IMR-90 (cell line): ENCODE data around the gene ZFPM1. TPM values are rescaled to one million over a fixed set of nuclear protein-coding genes. Genes with fewer than 3 reads are reported as not detected.

Experiments used
- ATAC-seq: fragments of 200-7000 bp; cut with Tn5 transposase; 2 replicates; pipeline ENCODE4 v1.9.1; 2020; ENCODE audit warnings: low read depth, mild to moderate bottlenecking, moderate library complexity
- BruUV-seq: library from RNA; stranded (reverse); fragments of 400-500 nt; replicated peaks from 2 replicates; lab custom pipeline; 2021; lab: Mats Ljungman, UMichigan
- CTCF ChIA-PET: fragments of 300-600 bp; formaldehyde crosslinking; extraction: SDS; loops from one replicate; lab custom pipeline; 2021; ENCODE audit warnings: antibody characterized with exemption; lab: Yijun Ruan, JAX
- POLR2A ChIA-PET: fragments of 300-600 bp; sonication (Branson Sonifier 250); formaldehyde crosslinking; loops from one replicate; lab custom pipeline; 2022; ENCODE audit warnings: antibody characterized with exemption; ENCODE audit not compliant: unreplicated experiment; lab: Charles Lee
- DNase-seq: peaks from one replicate; pipeline ENCODE4 v3.0.0; 2013
- H2AFZ ChIP-seq: replicated peaks from 2 replicates; pipeline ENCODE3; 2013; ENCODE audit warnings: low read length, mild to moderate bottlenecking; ENCODE audit not compliant: poor library complexity
- H2AK5ac ChIP-seq: 2 replicates; pipeline ENCODE4 v1.6.1; 2013; ENCODE audit warnings: low read depth, low read length, inconsistent platforms
- H2AK9ac ChIP-seq: replicated peaks from 2 replicates; pipeline ENCODE3; 2013; ENCODE audit warnings: mild to moderate bottlenecking, low read depth, low read length, moderate library complexity; ENCODE audit not compliant: poor library complexity
- H2BK120ac ChIP-seq: 2 replicates; pipeline ENCODE4 v1.6.1; 2013; ENCODE audit warnings: low read depth, low read length, inconsistent platforms
- H2BK15ac ChIP-seq: 3 replicates; pipeline ENCODE4 v1.6.1; 2013; ENCODE audit warnings: low read depth, low read length, inconsistent platforms
- H2BK20ac ChIP-seq: 2 replicates; pipeline ENCODE4 v1.6.1; 2013; ENCODE audit warnings: low read depth, mild to moderate bottlenecking, inconsistent platforms, low read length, moderate library complexity
- H2BK5ac ChIP-seq: 2 replicates; pipeline ENCODE4 v1.6.1; 2013; ENCODE audit warnings: mild to moderate bottlenecking, low read depth, low read length, inconsistent platforms; ENCODE audit not compliant: poor library complexity, severe bottlenecking
- H3K14ac ChIP-seq: replicated peaks from 2 replicates; pipeline ENCODE4 v1.6.1; 2013; ENCODE audit warnings: low read depth, low read length, inconsistent platforms
- H3K18ac ChIP-seq: 2 replicates; pipeline ENCODE4 v1.6.1; 2013; ENCODE audit warnings: low read depth, low read length, control low read depth
- H3K23ac ChIP-seq: 2 replicates; pipeline ENCODE4 v1.6.1; 2013; ENCODE audit warnings: low read depth, low read length, inconsistent platforms
- H3K27ac ChIP-seq: 2 replicates; pipeline ENCODE4 v1.5.1; 2013; ENCODE audit warnings: mild to moderate bottlenecking, control low read depth, low read length; ENCODE audit not compliant: insufficient read depth
- H3K27me3 ChIP-seq: 2 replicates; pipeline ENCODE4 v1.6.1; 2013; ENCODE audit warnings: low read length; ENCODE audit not compliant: control insufficient read depth, insufficient read depth
- H3K36me3 ChIP-seq: 2 replicates; pipeline ENCODE4 v1.6.1; 2013; ENCODE audit warnings: low read length, mixed read lengths; ENCODE audit not compliant: control insufficient read depth, insufficient read depth
- H3K4ac ChIP-seq: 2 replicates; pipeline ENCODE4 v1.6.1; 2013; ENCODE audit warnings: low read depth, low read length, inconsistent platforms
- H3K4me1 ChIP-seq: 2 replicates; pipeline ENCODE4 v1.6.1; 2013; ENCODE audit warnings: low read length, mixed read lengths; ENCODE audit not compliant: control insufficient read depth, insufficient read depth
- H3K4me2 ChIP-seq: 2 replicates; pipeline ENCODE4 v1.6.1; 2013; ENCODE audit warnings: low read depth, mild to moderate bottlenecking, control low read depth, low read length, moderate library complexity
- H3K4me3 ChIP-seq: 2 replicates; pipeline ENCODE4 v1.5.1; 2013; ENCODE audit warnings: low read depth, mild to moderate bottlenecking, control low read depth, low read length, moderate library complexity; ENCODE audit not compliant: insufficient read depth
- H3K56ac ChIP-seq: 2 replicates; pipeline ENCODE4 v1.6.1; 2013; ENCODE audit warnings: low read length, inconsistent platforms; ENCODE audit not compliant: insufficient read depth; ENCODE audit errors: extremely low read depth
- H3K79me1 ChIP-seq, 2 experiments: 2 replicates each; pipeline ENCODE4 v1.6.1; 2013; ENCODE audit warnings: low read length in 2 of 2, inconsistent platforms in 1 of 2, low read depth in 1 of 2
- H3K9ac ChIP-seq: 2 replicates; pipeline ENCODE4 v1.6.1; 2013; ENCODE audit warnings: low read depth, low read length, control low read depth
- H3K9me1 ChIP-seq: 2 replicates; pipeline ENCODE4 v1.6.1; 2013; ENCODE audit warnings: low read length, inconsistent platforms; ENCODE audit not compliant: insufficient read depth
- H3K9me3 ChIP-seq: 2 replicates; pipeline ENCODE4 v1.6.1; 2013; ENCODE audit warnings: low read length; ENCODE audit not compliant: control insufficient read depth, insufficient read depth
- H4K20me1 ChIP-seq: 2 replicates; pipeline ENCODE4 v1.6.1; 2013; ENCODE audit warnings: low read length, inconsistent platforms; ENCODE audit not compliant: insufficient read depth
- H4K5ac ChIP-seq: 2 replicates; pipeline ENCODE4 v1.6.1; 2013; ENCODE audit warnings: mild to moderate bottlenecking, low read depth, low read length, control low read depth
- H4K8ac ChIP-seq, 2 experiments: 2 replicates each; pipeline ENCODE4 v1.6.1; 2013; ENCODE audit warnings: low read depth in 2 of 2, low read length in 2 of 2, control low read depth in 1 of 2, inconsistent platforms in 1 of 2
- H4K91ac ChIP-seq: 2 replicates; pipeline ENCODE4 v1.6.1; 2013; ENCODE audit warnings: low read depth, low read length, inconsistent platforms; ENCODE audit not compliant: insufficient read depth
- CEBPB ChIP-seq: IDR thresholded peaks from 2 replicates; pipeline ENCODE4 v1.6.1; 2012; ENCODE audit warnings: low read depth, low read length, improper control_type of control experiment
- CHD1 ChIP-seq: IDR thresholded peaks from 2 replicates; pipeline ENCODE4 v1.6.1; 2012; ENCODE audit warnings: low read depth, low read length, improper control_type of control experiment
- MAFK ChIP-seq: IDR thresholded peaks from 2 replicates; pipeline ENCODE4 v1.6.1; 2012; ENCODE audit warnings: low read depth, low read length, improper control_type of control experiment
- MXI1 ChIP-seq: IDR thresholded peaks from 2 replicates; pipeline ENCODE4 v1.6.1; 2012; ENCODE audit warnings: low read depth, mild to moderate bottlenecking, low read length, moderate library complexity, borderline replicate concordance
- POLR2A ChIP-seq: IDR thresholded peaks from 2 replicates; pipeline ENCODE4 v1.6.1; 2012; ENCODE audit warnings: mild to moderate bottlenecking, low read depth, low read length
- RCOR1 ChIP-seq: IDR thresholded peaks from 2 replicates; pipeline ENCODE4 v1.6.1; 2012; ENCODE audit warnings: mild to moderate bottlenecking, low read length, improper control_type of control experiment; ENCODE audit not compliant: insufficient replicate concordance
- RFX5 ChIP-seq: IDR thresholded peaks from 2 replicates; pipeline ENCODE4 v1.8.0; 2012; ENCODE audit warnings: low read depth, mild to moderate bottlenecking, low read length, moderate library complexity
- WGBS, 2 experiments: methylation state at CpG; one replicate each; pipeline versions ENCODE4 v1.1.5 to v1.1.7; 2013; ENCODE audit warnings: missing lambda C conversion rate in 2 of 2; ENCODE audit not compliant: insufficient read length in 1 of 2; ENCODE audit errors: extremely low coverage in 2 of 2; 5-methylcytosine and 5-hydroxymethylcytosine counted together
- dilution Hi-C: fragments of 300-500 bp; cut with HindIII; formaldehyde crosslinking; loops from one replicate; pipeline ENCODE4 v1.14.3; 2018; ENCODE audit warnings: low sequenced_read_pairs; ENCODE audit not compliant: unreplicated experiment
- in situ Hi-C: fragments of 300-500 bp; cut with MboI; formaldehyde crosslinking; loops from 3 replicates; pipeline ENCODE4 v1.14.3; 2019; ENCODE audit warnings: low sequenced_read_pairs, inconsistent platforms, mixed read lengths
- intact Hi-C: fragments of 100-400 bp; cut with micrococcal nuclease; formaldehyde crosslinking; loops from 2 replicates; pipeline ENCODE4 v1.10.0; 2022
- polyA plus RNA-seq, 3 experiments: library from polyadenylated mRNA; depleted of rRNA; stranded (reverse); fragments of >200 nt; gene quantifications; 2 replicates each; pipeline ENCODE4 v1.2.3, GENCODE V29; 2012; ENCODE audit warnings: low replicate concordance in 1 of 3
- total RNA-seq: library from RNA; depleted of rRNA; stranded (reverse); fragments of >200 nt; gene quantifications from 2 replicates; pipeline ENCODE4 v1.2.3, GENCODE V29; 2012
- TF ChIP-seq, protein P1 (sequence below): fragments of 150-350 bp; IDR thresholded peaks from 2 replicates; pipeline ENCODE4 v1.6.1; 2017; ENCODE audit warnings: mild to moderate bottlenecking, antibody characterized with exemption, low read length, low read depth
- TF ChIP-seq, protein P2 (sequence below): fragments of 150-350 bp; IDR thresholded peaks from 2 replicates; pipeline ENCODE4 v1.6.1; 2016; ENCODE audit warnings: low read depth, mild to moderate bottlenecking, low read length, moderate library complexity, borderline replicate concordance

Gene ZFPM1
- total and polyA plus RNA-seq, 2 of the 4 experiments (the other 2 are of a cell fraction) = 0.36 to 1.1 TPM

GRCh38 chr16:88585269-88585668, 132.2 kb downstream of the ZFPM1 start:
- in situ Hi-C loops = no loop called here
- Histone ChIP-seq H4K91ac (no peak overlapping the region), H3K18ac (no peak overlapping the region), H3K9ac (no peak overlapping the region), H3K9me3 (no peaks in the 10 kb centered on the region), H3K9me1 (peaks cover 6% of the 10 kb centered on the region), H3K4me3 (no peak overlapping the region), H3K23ac (no peak overlapping the region), H4K20me1 (peaks cover 65% of the 10 kb centered on the region), H3K79me1 (peaks cover 33 to 74% of the 10 kb centered on the region in 2 experiments), H3K27me3 (no peaks in the 10 kb centered on the region), H2BK20ac (no peak overlapping the region), H2AFZ (no peak overlapping the region), H3K36me3 (peaks cover 51% of the 10 kb centered on the region), H2AK5ac (no peak overlapping the region), H3K27ac (no peak overlapping the region), H2BK15ac (no peak overlapping the region), H3K4me1 (no peaks in the 10 kb centered on the region), H2BK5ac (no peak overlapping the region), H3K56ac (no peak overlapping the region), H4K8ac (no peak overlapping the region), H3K4me2 (no peak overlapping the region), H2AK9ac (no peak overlapping the region), H3K14ac (no peak overlapping the region), H3K4ac (no peak overlapping the region), H4K5ac (no peak overlapping the region), H2BK120ac (no peak overlapping the region)
- TF ChIP-seq CHD1 (no peak), RFX5 (no peak), CEBPB (no peak), RCOR1 (no peak), MXI1 (no peak), MAFK (no peak), POLR2A (no peak)
- TF ChIP-seq, protein P1, sequence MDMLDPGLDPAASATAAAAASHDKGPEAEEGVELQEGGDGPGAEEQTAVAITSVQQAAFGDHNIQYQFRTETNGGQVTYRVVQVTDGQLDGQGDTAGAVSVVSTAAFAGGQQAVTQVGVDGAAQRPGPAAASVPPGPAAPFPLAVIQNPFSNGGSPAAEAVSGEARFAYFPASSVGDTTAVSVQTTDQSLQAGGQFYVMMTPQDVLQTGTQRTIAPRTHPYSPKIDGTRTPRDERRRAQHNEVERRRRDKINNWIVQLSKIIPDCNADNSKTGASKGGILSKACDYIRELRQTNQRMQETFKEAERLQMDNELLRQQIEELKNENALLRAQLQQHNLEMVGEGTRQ = no peak
- TF ChIP-seq, protein P2, sequence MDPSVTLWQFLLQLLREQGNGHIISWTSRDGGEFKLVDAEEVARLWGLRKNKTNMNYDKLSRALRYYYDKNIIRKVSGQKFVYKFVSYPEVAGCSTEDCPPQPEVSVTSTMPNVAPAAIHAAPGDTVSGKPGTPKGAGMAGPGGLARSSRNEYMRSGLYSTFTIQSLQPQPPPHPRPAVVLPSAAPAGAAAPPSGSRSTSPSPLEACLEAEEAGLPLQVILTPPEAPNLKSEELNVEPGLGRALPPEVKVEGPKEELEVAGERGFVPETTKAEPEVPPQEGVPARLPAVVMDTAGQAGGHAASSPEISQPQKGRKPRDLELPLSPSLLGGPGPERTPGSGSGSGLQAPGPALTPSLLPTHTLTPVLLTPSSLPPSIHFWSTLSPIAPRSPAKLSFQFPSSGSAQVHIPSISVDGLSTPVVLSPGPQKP = no peak
- CTCF ChIA-PET = no interaction called here
- BruUV-seq = no TSS peak
- POLR2A ChIA-PET = no interaction called here
- ATAC-seq = no peak
- no peak for DNase-seq
- intact Hi-C loops = no loop called here
- dilution Hi-C loops = no loop called here
- 73% methylated on average over 4 of the region's 8 CpGs; no CpG with 5 or more reads in 1 of the 2 experiments for WGBS, 2 experiments
